Measurements from ENCODE around the gene BASP1.

The BASP1 gene

DNA sequence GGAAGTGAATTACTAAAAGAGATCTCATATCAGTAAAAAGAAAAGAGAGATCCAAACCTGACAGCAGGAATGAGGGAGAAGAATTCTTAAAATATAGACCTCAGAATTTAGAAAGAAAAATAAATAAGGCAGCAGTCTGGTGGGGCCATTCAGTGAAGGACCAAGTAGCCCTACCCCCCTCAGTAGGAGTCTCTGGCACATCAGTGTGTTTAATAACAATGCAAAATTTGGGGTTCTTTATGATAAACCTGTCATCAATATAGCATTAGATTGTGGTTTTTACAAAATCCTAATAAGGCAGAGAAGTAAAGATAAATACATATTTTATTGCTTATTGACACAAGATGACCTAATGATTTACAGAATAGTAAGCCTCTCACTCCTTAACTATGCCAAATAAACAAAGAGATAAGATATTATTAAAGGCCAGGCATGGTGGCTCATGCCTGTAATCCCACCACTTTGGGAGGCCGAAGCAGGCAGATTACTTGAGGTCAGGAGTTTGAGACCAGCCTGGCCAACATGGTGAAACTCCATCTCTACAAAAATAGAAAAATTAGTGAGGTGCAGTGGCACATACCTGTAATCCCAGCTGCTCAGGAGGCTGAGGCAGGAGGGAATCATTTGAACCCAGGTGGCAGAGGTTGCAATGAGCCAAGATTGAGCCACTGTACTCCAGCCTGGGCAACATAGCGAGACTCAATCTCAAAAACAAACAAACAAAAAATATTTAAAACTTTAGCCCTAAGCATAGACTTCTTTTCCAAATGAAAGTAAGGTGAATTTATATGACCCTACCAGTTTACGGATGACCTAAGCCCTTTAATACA lies 108.6 kb downstream of the BASP1 start:
- Histone ChIP-seq H3K27me3 (no peaks in the 10 kb centered on the region), H3K4me3 (ENCODE audit: low read depth in 1 of 2, low read length in 1 of 2) (no peak overlapping the region), H3K36me3 (no peaks in the 10 kb centered on the region), H3K9me3 (no peaks in the 10 kb centered on the region), H3K4me1 (ENCODE audit: control insufficient read depth in 1 of 2, insufficient read depth in 1 of 2, low read depth in 1 of 2, low read length in 1 of 2) (no peaks in the 10 kb centered on the region), H3K27ac (no peak overlapping the region)
- TF ChIP-seq CTCF (IDR thresholded peaks at IDR 0.05) = no peak
